CD14-positive monocyte (primary cell): ENCODE measurements around the gene RHOXF1. TPM values are rescaled to one million over a fixed set of nuclear protein-coding genes. Genes with fewer than 3 reads are reported as not detected.
"Not testable (repeated sequence)": the region's sequence is repeated elsewhere in the genome, so short reads cannot be mapped to it uniquely, and the experiment has no call there.

ENCODE experiments used
- DNase-seq, 3 donors: peaks; one replicate each; pipeline ENCODE4 v3.0.0-alpha.2; 2011 to 2022
- H2AFZ ChIP-seq: 2 replicates; pipeline ENCODE4 v1.6.0; 2012; ENCODE audit warnings: mild to moderate bottlenecking, low read depth, low read length, inconsistent platforms; ENCODE audit not compliant: insufficient read depth, poor library complexity, severe bottlenecking
- H3K27ac ChIP-seq, 2 donors: 1 replicate in 1 of 2; 2 replicates in 1 of 2; pipeline ENCODE4 v1.5.1; 2012 to 2013; ENCODE audit warnings: low read length in 2 of 2, control low read depth in 1 of 2, inconsistent platforms in 1 of 2, low read depth in 1 of 2, mild to moderate bottlenecking in 1 of 2
- H3K27me3 ChIP-seq, 2 donors: one replicate each; pipeline versions ENCODE4 v1.6.0 to v1.6.1; 2011 to 2013; ENCODE audit warnings: low read length in 2 of 2; ENCODE audit not compliant: control insufficient read depth in 2 of 2, insufficient read depth in 2 of 2
- H3K36me3 ChIP-seq, 2 donors: replicated peaks in 1 of 2; 1 replicate in 1 of 2; 2 replicates in 1 of 2; pipeline versions ENCODE4 v1.5.1 to v1.6.1; 2012 to 2013; ENCODE audit warnings: low read length in 2 of 2, control low read depth in 1 of 2, inconsistent platforms in 1 of 2, mild to moderate bottlenecking in 1 of 2; ENCODE audit not compliant: insufficient read depth in 2 of 2, control insufficient read depth in 1 of 2
- H3K4me1 ChIP-seq, 2 donors: 1 replicate in 1 of 2; 2 replicates in 1 of 2; pipeline versions ENCODE4 v1.5.1 to v1.6.1; 2012 to 2013; ENCODE audit warnings: low read length in 2 of 2, control low read depth in 1 of 2, inconsistent platforms in 1 of 2, mild to moderate bottlenecking in 1 of 2, moderate library complexity in 1 of 2; ENCODE audit not compliant: insufficient read depth in 2 of 2, control insufficient read depth in 1 of 2
- H3K4me2 ChIP-seq: replicated peaks from 2 replicates; pipeline ENCODE3; 2012; ENCODE audit warnings: low read length, moderate library complexity, mild to moderate bottlenecking; ENCODE audit not compliant: poor library complexity, severe bottlenecking; ENCODE audit errors: extremely low read depth
- H3K4me3 ChIP-seq, 3 experiments: fragments of 200-600 bp in 1 of 3; sonication (generic) in 1 of 3; replicated peaks in 1 of 3; 1 replicate in 2 of 3; 2 replicates in 1 of 3; pipeline ENCODE4 v1.5.1; 2011 to 2013; ENCODE audit warnings: low read length in 3 of 3, mild to moderate bottlenecking in 3 of 3, control low read depth in 2 of 3, low read depth in 2 of 3, inconsistent platforms in 1 of 3, moderate library complexity in 1 of 3
- H3K79me2 ChIP-seq: 2 replicates; pipeline ENCODE4 v1.6.0; 2012; ENCODE audit warnings: mild to moderate bottlenecking, control low read depth, inconsistent platforms, low read length, moderate library complexity; ENCODE audit not compliant: insufficient read depth
- H3K9ac ChIP-seq: 2 replicates; pipeline ENCODE4 v1.6.0; 2017; ENCODE audit warnings: low read length, mild to moderate bottlenecking; ENCODE audit not compliant: insufficient read depth, poor library complexity, severe bottlenecking
- H3K9me3 ChIP-seq, 2 donors: replicated peaks in 1 of 2; 1 replicate in 1 of 2; 2 replicates in 1 of 2; pipeline versions ENCODE4 v1.5.1 to v1.6.1; 2012 to 2013; ENCODE audit warnings: low read length in 2 of 2, control low read depth in 1 of 2; ENCODE audit not compliant: control insufficient read depth in 1 of 2, insufficient read depth in 1 of 2
- H4K20me1 ChIP-seq: 2 replicates; pipeline ENCODE4 v1.6.0; 2012; ENCODE audit warnings: mild to moderate bottlenecking, low read length, control low read depth, moderate library complexity; ENCODE audit not compliant: insufficient read depth
- H3K27ac Mint-ChIP-seq, 7 donors: one replicate each; pipeline ENCODE4 v1.8.0; 2020; ENCODE audit warnings: mild to moderate bottlenecking in 7 of 7, mixed read lengths in 7 of 7, moderate library complexity in 6 of 7, inconsistent platforms in 2 of 7
- H3K27me3 Mint-ChIP-seq, 3 donors: one replicate each; pipeline ENCODE4 v1.8.0; 2021 to 2022; ENCODE audit warnings: low read depth in 3 of 3, mild to moderate bottlenecking in 3 of 3, mixed read lengths in 3 of 3, moderate library complexity in 3 of 3, inconsistent platforms in 1 of 3
- H3K36me3 Mint-ChIP-seq, 2 donors: one replicate each; pipeline ENCODE4 v1.8.0; 2020; ENCODE audit warnings: mixed read lengths in 2 of 2, inconsistent platforms in 1 of 2, mild to moderate bottlenecking in 1 of 2
- H3K4me1 Mint-ChIP-seq: one replicate; pipeline ENCODE4 v1.8.0; 2020; ENCODE audit warnings: mild to moderate bottlenecking, mixed read lengths
- H3K4me3 Mint-ChIP-seq, 2 donors: one replicate each; pipeline ENCODE4 v1.8.0; 2020; ENCODE audit warnings: mild to moderate bottlenecking in 2 of 2, mixed read lengths in 2 of 2, moderate library complexity in 1 of 2
- H3K9me3 Mint-ChIP-seq, 7 donors: one replicate each; pipeline ENCODE4 v1.8.0; 2020 to 2022; ENCODE audit warnings: mixed read lengths in 7 of 7, mild to moderate bottlenecking in 6 of 7, moderate library complexity in 6 of 7, inconsistent platforms in 2 of 7
- CTCF ChIP-seq: fragments of 200-600 bp; IDR thresholded peaks from one replicate; pipeline ENCODE4 v1.8.0; 2022; ENCODE audit warnings: antibody characterized with exemption, mild to moderate bottlenecking
- WGBS: methylation state at CpG from one replicate; pipeline ENCODE4 v1.1.5; 2013; ENCODE audit warnings: missing lambda C conversion rate; ENCODE audit not compliant: insufficient coverage; 5-methylcytosine and 5-hydroxymethylcytosine counted together
- intact Hi-C, 2 donors: fragments of 100-400 bp; cut with micrococcal nuclease; formaldehyde crosslinking; loops; one replicate each; pipeline versions ENCODE4 v1.15.0 to v1.15.1; 2023
- polyA plus RNA-seq, 3 donors: library from polyadenylated mRNA; depleted of rRNA in 1 of 3; unstranded in 2 of 3; stranded (reverse) in 1 of 3; fragments of 300-500 nt in 2 of 3; fragments of >200 nt in 1 of 3; fragmentation: Illumina TruSeq in 2 of 3; gene quantifications; 1 replicate in 2 of 3; 2 replicates in 1 of 3; pipeline ENCODE4 v1.2.3, GENCODE V29; 2012 to 2021

The RHOXF1 gene
- polyA plus RNA-seq, 3 donors, result 0.28 TPM; not detected in 2

DNA sequence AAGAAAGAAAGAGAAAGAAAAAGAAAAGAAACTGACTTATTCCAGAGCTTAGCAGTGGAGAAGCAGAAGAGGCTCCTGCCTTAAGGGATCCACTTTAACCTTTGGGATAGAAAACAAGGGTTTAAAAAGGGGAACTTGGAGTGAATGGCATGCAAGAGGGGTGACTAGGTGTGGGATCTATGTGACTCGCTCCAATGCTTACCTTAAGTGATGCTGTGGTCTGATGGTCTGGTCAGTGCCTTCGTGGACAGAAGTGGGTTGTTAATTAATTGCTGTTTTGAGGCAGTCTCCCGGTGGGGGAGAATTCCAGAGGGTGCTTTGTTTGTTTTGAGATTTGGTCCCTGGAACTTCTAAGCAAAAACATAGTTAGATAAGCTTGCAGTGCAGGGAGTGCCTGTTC is 21.1 kb upstream of the RHOXF1 start:
- Histone ChIP-seq H4K20me1 (no peaks in the 10 kb centered on the region), H3K27me3 (no peaks in the 10 kb centered on the region), H3K36me3 (no peaks in the 10 kb centered on the region), H3K9ac (no peak overlapping the region), H3K79me2 (no peaks in the 10 kb centered on the region), H3K4me3 (no peak overlapping the region), H2AFZ (no peak overlapping the region), H3K4me1 (no peaks in the 10 kb centered on the region), H3K4me2 (no peak overlapping the region), H3K9me3 (no peaks in the 10 kb centered on the region), H3K27ac (no peak overlapping the region)
- WGBS, result no CpG with 5 or more reads among the region's 3 CpGs
- peaks cover 0 to 11% (median 0%) of the 10 kb centered on the region in 3 donors for H3K27me3 Mint-ChIP-seq
- no peak overlapping the region for H3K4me3 Mint-ChIP-seq
- no peaks in the 10 kb centered on the region for H3K9me3 Mint-ChIP-seq
- H3K36me3 Mint-ChIP-seq, result no peaks in the 10 kb centered on the region
- H3K4me1 Mint-ChIP-seq, result peaks cover 3% of the 10 kb centered on the region
- intact Hi-C loops, result no loop called here
- no peak overlapping the region for H3K27ac Mint-ChIP-seq
- DNase-seq, result no peak
- no peak for TF ChIP-seq CTCF

DNA sequence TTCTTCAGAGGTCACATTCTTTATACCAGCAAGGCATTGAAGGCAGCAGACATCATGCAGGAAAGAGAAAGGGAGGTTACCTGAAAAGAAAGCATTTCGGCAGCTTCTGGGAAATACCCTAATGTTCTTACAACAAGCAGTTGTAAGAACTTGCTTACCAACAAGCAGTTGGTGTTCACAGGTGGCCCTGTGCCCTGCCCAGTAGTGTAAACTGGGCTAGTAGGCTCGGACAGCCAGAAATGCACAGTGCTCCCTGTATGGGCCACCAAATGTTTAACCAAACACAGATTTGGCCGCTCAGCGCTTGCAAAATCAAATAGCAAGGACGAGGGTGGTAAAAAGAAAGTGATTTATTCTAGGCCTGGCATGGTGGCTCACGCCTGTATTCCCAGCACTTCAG is 20.4 kb upstream of the RHOXF1 start:
- no peaks in the 10 kb centered on the region for H3K9me3 ChIP-seq
- H3K4me1 ChIP-seq, result no peaks in the 10 kb centered on the region
- no peak for TF ChIP-seq CTCF
- no peak overlapping the region for H2AFZ ChIP-seq
- no peak overlapping the region for H3K4me2 ChIP-seq
- no peak overlapping the region for H3K27ac Mint-ChIP-seq
- H3K27ac ChIP-seq, result no peak overlapping the region
- peaks cover 3% of the 10 kb centered on the region for H3K4me1 Mint-ChIP-seq
- no peaks in the 10 kb centered on the region for H3K9me3 Mint-ChIP-seq
- no peaks in the 10 kb centered on the region for H3K79me2 ChIP-seq
- H3K27me3 ChIP-seq, result no peaks in the 10 kb centered on the region
- DNase-seq, result no peak
- H3K36me3 ChIP-seq, result no peaks in the 10 kb centered on the region
- no peaks in the 10 kb centered on the region for H4K20me1 ChIP-seq
- no peak overlapping the region for H3K4me3 Mint-ChIP-seq
- H3K27me3 Mint-ChIP-seq, result peaks cover 0 to 11% (median 0%) of the 10 kb centered on the region in 3 donors
- no peak overlapping the region for H3K9ac ChIP-seq
- intact Hi-C loops, result no loop called here
- no peak overlapping the region for H3K4me3 ChIP-seq
- H3K36me3 Mint-ChIP-seq, result no peaks in the 10 kb centered on the region
- WGBS, result 90% methylated on average over 2 of the region's 6 CpGs

- H3K36me3 Mint-ChIP-seq, H3K4me3 Mint-ChIP-seq, H3K4me3 ChIP-seq, intact Hi-C loops, DNase-seq, H3K4me2 ChIP-seq, H3K4me1 Mint-ChIP-seq, H3K27me3 Mint-ChIP-seq, H3K9me3 ChIP-seq, H3K9ac ChIP-seq, H3K79me2 ChIP-seq, H3K27ac ChIP-seq, H3K27me3 ChIP-seq, H3K27ac Mint-ChIP-seq, H4K20me1 ChIP-seq, H3K36me3 ChIP-seq, H3K4me1 ChIP-seq, H2AFZ ChIP-seq, H3K9me3 Mint-ChIP-seq: not testable (repeated sequence)
- 93% methylated on average over 2 of the region's 5 CpGs for WGBS
These were observed 12.7 kb upstream of the RHOXF1 start for GRCh38 chrX:120128306-120128846.
